BJ (cell line): ENCODE data around the gene AFF3. TPM values are rescaled to one million over a fixed set of nuclear protein-coding genes. Genes with fewer than 3 reads are reported as not detected.

ENCODE experiments used
- CTCF ChIA-PET: fragments of 350-600 bp; formaldehyde crosslinking; extraction: SDS; loops from one replicate; lab custom pipeline; 2021; ENCODE audit warnings: antibody characterized with exemption, inconsistent platforms; lab: Yijun Ruan, JAX
- POLR2A ChIA-PET: fragments of 300-600 bp; sonication (Branson Sonifier 250); formaldehyde crosslinking; extraction: SDS; loops from one replicate; lab custom pipeline; 2021; ENCODE audit warnings: antibody characterized with exemption; lab: Charles Lee
- DNase-seq: peaks from one replicate; pipeline ENCODE4 v3.0.0-alpha.2; 2011; ENCODE audit warnings: low read depth
- H3K27me3 ChIP-seq: 2 replicates; pipeline ENCODE4 v1.6.0; 2011; ENCODE audit warnings: low read length; ENCODE audit not compliant: control insufficient read depth, insufficient read depth
- H3K36me3 ChIP-seq: 2 replicates; pipeline ENCODE4 v1.5.1; 2011; ENCODE audit warnings: low read length; ENCODE audit not compliant: control insufficient read depth, insufficient read depth
- H3K4me3 ChIP-seq: 2 replicates; pipeline ENCODE4 v1.5.1; 2011; ENCODE audit warnings: low read depth, mild to moderate bottlenecking, control low read depth, low read length
- CTCF ChIP-seq: IDR thresholded peaks from 2 replicates; pipeline ENCODE4 v1.5.1; 2011; ENCODE audit warnings: low read depth, mild to moderate bottlenecking, control low read depth, inconsistent platforms, low read length, moderate library complexity; ENCODE audit not compliant: insufficient read depth
- polyA plus RNA-seq: library from polyadenylated mRNA; depleted of rRNA; stranded (reverse); fragments of >200 nt; gene quantifications from 2 replicates; pipeline ENCODE4 v1.2.3, GENCODE V29; 2011

The AFF3 gene
- polyA plus RNA-seq, 1 experiment = 11.5 TPM

- no peak for TF ChIP-seq CTCF
- Histone ChIP-seq H3K4me3 (no peak overlapping the region), H3K27me3 (no peaks in the 10 kb centered on the region), H3K36me3 (no peaks in the 10 kb centered on the region)
- ChIA-PET POLR2A (interaction anchor here (0.5 kb wide), 1 partner anchor 18 kb away, joined by 15 read pairs; no protein-coding TSS in a partner anchor), CTCF (no interaction called here)
- DNase-seq = no peak
Observed at GRCh38 chr2:99554238-99554637, 588.2 kb downstream of the AFF3 start.

- no peak for DNase-seq
- H3K27me3 ChIP-seq = no peaks in the 10 kb centered on the region
- no peak overlapping the region for H3K4me3 ChIP-seq
- CTCF ChIA-PET = interaction anchor here (0.6 kb wide), 1 partner anchor 174 kb away, joined by 3 read pairs; no protein-coding TSS in a partner anchor
- POLR2A ChIA-PET = no interaction called here
- no peaks in the 10 kb centered on the region for H3K36me3 ChIP-seq
- no peak for TF ChIP-seq CTCF
Observed at GRCh38 chr2:99552529-99552928, 589.9 kb downstream of the AFF3 start.

- Histone ChIP-seq H3K4me3 (no peak overlapping the region), H3K36me3 (no peaks in the 10 kb centered on the region; the same call in 1 of the 2 replicates), H3K27me3 (no peaks in the 10 kb centered on the region)
- TF ChIP-seq CTCF = no peak
- ChIA-PET POLR2A (no interaction called here), CTCF (no interaction called here)
- no peak for DNase-seq
Observed at GRCh38 chr2:99550368-99550767, 592.0 kb downstream of the AFF3 start.

- H3K4me3 ChIP-seq = no peak overlapping the region
- CTCF ChIA-PET = interaction anchor here (0.7 to 1.3 kb wide), 2 partner anchors 10 to 717 kb away, joined by 3 read pairs; no protein-coding TSS in a partner anchor
- H3K27me3 ChIP-seq = no peaks in the 10 kb centered on the region
- DNase-seq = no peak
- TF ChIP-seq CTCF = no peak
- POLR2A ChIA-PET = no interaction called here
- H3K36me3 ChIP-seq = no peaks in the 10 kb centered on the region; the same call in 1 of the 2 replicates
Observed at GRCh38 chr2:99545604-99546003, 596.8 kb downstream of the AFF3 start.

- no peaks in the 10 kb centered on the region for H3K27me3 ChIP-seq
- TF ChIP-seq CTCF = no peak
- CTCF ChIA-PET = interaction anchor here (0.9 to 1.3 kb wide), 2 partner anchors 715 to 717 kb away, joined by 3 read pairs; no protein-coding TSS in a partner anchor
Observed at GRCh38 chr2:99545066-99545465, 597.3 kb downstream of the AFF3 start.

More at GRCh38 chr2:99545066-99545465, 597.3 kb downstream of the AFF3 start:
- Histone ChIP-seq H3K4me3 (no peak overlapping the region), H3K36me3 (no peaks in the 10 kb centered on the region; the same call in 1 of the 2 replicates)
- POLR2A ChIA-PET = no interaction called here
- no peak for DNase-seq
